Muscle of arm (tissue), 12 donors: ENCODE measurements around the gene ILKAP. TPM values are rescaled to one million over a fixed set of nuclear protein-coding genes. Genes with fewer than 3 reads are reported as not detected.
A peak's percentile ranks its signal among the peaks of the same experiment; 100 is the strongest.

Experiments used
- DNase-seq: peaks from one replicate; pipeline ENCODE4 v3.0.0-alpha.2; 2013
- polyA plus RNA-seq, 12 donors: library from polyadenylated mRNA; unstranded; fragments of 120-200 nt; gene quantifications; one replicate each; pipeline ENCODE4 v1.2.1, GENCODE V29; 2013; ENCODE audit not compliant: insufficient read length in 12 of 12

ILKAP gene
- polyA plus RNA-seq, 12 donors: 30.9 to 62.5 (median 36.2) TPM; not detected in 1

DNA sequence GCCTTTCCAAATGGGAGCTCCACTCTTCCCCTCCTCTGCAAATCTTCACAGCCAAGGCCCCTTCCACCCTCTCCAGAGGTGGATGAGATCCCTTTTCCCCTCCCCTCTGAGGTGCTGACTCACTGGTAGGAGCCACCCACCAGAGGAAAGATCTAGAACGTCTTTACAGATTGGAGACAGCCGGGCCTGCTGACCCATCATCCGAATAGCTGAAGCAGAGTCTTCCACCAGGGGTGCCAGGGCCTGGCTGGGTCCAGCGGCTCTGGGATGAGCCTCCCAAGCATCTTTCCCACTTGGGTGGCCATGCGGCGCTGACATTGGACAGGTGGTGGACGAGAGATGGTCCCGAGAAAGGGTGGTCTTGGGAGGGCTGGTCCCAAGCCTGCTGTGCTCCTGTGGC is 35.7 kb downstream of the ILKAP start:
- no peak for DNase-seq

DNA sequence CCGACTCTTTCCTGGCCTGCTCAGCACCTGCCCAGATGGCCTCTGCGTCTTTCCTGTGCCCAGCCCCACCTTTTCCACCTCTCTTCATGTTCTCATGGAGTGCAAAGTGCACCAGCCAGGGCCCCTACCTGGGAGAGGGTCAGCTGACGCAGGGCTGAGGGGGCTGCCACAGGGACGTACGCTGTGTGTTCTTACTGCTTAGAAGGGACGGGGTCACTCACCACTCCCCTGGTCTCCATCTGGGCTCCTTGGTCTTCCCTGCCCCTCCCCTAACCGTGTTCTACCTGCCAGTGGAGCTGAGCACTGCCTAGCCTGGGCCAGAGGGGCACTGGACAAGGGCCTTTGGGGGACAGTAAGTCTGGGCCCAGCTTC is 36.2 kb downstream of the ILKAP start:
- no peak for DNase-seq

DNA sequence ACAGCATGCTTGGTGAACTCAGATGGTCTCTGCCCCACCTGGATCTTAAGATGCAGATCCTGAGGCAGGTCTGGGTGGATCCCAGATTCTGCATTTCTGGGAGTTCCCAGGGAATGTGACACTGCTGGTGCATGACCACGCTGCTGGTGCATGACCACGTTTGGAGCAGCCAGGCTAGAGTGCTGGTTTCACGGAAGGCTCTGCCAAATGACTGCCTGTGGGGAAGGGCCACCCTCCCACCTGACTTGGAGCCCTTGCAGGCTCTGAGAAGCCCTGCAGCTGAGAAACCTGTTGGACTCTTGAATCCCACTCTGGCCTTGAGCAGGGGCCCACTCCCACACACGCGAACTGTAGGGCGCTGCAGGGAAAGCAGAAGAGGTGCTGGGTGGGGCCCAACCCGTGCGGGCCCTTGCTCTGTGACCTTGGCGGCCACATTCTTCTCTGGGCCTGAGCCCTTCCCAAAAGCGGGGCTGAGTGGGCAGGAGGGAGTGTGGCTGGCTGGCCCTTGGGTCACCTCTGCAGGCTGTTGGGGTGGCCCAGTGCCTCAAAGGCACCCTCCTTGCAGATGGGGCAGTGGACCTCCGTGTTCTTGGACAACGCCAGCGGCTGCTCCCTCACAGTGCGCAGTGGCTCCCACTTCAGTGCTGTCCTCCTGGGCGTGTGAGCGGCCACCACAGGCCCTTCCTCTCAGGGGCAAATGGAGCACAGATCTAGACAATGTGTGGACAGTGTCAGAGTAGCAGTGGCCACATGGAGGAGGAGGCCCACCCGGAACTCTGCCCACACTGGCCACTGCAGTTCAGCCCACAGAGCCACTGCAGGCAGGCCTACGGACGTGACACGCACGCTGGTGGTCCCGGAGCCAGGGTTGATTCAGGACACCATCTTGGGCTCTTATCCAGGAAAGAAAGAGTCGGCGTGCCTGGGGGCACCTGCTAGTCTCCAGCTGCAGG is 36.8 kb downstream of the ILKAP start:
- no peak for DNase-seq

DNA sequence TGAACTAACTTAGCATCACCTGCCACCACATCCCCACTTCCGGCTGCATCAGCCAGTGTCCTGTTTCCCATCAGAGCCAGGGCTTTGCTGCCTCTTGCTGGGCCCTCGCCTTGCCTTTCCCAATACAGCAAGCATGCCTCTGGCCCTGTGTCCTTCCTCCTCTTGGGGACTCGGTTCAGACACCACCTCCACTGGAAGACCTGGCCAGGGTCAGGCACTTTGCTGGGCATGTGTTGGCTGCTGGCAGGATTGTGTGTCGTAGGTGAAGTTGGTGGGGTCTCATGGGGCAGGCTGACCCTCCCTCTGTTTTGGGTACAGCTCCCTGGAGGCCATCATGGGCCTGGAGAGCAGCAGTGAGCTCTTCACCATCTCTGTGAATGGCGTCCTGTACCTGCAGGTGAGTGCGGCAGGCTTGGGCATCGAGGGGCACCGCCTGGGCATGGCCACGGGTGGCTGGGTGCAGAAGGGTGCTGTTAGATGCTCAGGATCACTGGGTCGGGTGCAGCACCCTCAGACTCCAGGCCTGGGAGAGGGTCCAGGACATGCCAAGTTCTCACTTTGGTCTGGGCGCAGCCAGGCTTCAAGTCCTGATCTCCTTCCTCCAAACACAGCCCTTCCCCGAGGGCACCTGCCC is 38.1 kb downstream of the ILKAP start:
- DNase-seq: no peak

DNA sequence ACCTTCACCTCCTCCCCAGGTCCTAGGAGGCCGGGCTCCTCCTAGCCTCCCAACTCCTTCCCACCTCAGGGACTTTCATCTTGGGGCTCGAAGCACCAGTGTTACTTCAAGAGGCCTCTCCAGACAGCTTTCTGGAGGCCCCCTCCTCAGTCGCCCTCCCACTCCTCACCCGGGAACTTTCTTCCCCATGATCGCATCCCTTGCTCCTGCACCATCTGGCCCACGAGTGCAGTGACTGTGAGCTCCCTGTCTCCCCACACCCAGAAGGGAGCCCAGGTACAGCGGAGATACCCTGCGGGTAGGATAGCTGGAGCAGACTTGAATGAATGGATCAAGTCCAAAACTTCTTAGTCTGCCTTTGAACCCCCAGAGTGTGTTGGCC is 38.6 kb downstream of the ILKAP start:
- no peak for DNase-seq

DNA sequence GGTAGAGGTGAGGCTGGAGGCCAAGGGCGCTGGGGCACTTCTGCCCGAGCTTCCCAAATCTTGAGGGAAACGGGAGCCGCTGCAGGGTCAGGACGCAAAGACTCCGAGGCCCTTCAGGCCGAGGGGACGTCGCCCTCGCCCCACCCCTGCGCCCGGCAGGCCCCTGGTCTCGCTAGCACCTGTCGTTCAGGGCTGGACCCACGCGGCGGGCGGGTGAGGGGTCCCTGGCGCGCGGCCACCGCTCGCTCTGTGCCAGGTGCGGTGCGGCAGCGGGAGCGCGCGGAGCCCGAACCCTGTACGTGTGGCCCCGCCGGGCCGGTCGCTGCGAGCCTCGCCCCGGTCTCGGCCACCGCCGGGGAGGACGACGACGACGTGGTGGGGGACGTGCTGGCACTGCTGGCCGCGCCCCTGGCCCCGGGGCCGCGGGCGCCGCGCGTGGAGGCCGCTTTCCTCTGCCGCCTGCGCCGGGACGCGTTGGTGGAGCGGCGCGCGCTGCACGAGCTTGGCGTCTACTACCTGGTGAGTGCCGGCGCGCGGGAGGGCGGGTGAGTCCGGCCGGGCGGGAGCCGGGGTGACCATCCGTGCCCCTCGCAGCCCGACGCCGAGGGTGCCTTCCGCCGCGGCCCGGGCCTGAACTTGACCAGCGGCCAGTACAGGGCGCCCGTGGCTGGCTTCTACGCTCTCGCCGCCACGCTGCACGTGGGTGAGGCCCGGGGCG is 39.9 kb downstream of the ILKAP start:
- DNase-seq: no peak

DNA sequence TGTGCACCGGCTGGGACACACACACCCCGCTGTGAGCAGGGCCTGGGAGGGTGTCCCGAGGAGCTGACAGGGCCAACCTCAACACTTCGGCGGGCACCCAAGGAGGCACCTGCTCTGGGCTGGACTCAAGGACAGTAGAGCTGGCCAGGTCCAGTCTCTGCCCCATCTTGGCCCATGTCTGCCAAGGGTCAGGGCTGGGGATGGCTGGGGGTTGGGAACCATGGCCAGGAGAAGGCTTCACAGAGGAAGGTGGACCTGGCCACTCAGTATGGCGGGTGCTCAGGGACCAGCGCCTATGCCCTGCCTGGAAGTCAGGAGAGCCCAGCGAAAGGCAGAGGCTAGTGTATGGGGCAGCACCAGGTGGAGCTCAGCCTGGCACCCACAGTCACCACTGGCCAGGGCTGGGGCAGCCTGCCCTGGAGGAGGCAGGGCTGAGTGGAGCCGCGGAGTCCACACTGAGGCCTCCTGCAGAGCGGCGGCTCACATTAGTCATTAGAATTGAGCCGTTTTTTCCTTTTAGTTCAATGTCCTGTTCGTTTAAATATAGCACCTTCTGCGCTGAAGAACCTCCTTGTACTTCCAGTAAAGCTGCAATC is 40.6 kb downstream of the ILKAP start:
- DNase-seq: no peak

DNA sequence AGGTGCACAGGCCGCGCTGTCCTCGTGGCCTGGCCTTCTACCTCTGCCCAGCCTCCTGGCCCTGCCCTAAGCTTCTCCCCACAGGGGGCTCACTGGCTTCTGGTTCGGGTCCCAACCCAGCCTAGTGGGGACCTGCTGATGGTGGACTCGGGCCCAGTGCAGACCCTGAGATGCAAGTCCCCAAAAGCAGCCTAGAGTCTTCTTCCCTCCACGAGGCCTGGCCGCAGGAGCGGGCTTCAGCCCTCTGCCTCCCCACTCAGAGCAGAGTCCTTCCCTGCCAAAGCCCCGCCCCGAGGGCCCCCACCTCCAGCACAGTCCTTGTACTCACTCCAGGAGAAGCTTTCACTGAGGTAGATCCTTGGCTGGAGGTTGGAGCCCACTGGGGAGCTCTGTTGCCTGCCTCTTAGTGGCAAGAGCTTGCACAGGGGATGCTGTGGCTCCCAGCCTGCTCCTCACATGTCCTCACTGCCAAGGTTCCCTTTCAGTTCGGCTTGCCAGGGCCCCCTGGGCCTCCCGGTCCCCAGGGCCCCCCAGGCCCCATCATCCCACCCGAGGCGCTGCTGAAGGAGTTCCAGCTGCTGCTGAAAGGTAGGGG is 41.1 kb downstream of the ILKAP start:
- no peak for DNase-seq

DNA sequence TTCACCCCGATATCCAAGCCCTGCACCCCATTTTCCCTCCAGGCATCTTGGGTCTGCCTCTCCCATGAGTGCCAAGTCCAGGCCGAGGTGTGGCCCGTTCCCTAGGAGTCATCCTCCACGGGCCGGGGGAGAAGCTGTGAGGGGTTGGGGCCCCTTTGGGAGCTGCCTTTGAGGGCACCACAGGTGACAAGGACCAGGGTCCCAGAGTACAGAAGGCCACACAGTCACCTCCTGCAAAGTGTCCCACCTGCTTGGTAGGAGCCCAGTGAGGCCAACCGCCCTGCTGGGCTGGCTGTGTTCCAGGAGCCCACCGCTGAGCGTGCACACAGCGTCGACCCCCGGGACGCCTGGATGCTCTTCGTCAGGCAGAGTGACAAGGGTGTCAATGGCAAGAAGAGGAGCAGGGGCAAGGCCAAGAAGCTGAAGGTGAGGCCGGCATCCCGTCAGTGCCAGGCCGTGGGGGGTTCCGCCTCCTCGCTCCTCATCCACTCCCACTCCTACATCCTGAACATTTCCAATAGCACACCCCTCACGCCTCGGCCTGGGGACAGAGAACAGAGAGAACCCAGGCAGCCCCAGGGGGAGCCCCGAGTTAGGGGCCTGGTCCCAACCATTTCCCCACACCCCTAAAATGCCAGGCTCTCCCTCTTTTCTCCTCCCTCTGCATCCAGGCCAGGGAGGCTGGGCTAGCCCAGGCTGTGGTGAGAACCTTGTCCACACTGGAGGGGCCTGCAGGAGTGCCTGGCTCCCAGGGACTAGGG is 42.0 kb downstream of the ILKAP start:
- DNase-seq: no peak

DNA sequence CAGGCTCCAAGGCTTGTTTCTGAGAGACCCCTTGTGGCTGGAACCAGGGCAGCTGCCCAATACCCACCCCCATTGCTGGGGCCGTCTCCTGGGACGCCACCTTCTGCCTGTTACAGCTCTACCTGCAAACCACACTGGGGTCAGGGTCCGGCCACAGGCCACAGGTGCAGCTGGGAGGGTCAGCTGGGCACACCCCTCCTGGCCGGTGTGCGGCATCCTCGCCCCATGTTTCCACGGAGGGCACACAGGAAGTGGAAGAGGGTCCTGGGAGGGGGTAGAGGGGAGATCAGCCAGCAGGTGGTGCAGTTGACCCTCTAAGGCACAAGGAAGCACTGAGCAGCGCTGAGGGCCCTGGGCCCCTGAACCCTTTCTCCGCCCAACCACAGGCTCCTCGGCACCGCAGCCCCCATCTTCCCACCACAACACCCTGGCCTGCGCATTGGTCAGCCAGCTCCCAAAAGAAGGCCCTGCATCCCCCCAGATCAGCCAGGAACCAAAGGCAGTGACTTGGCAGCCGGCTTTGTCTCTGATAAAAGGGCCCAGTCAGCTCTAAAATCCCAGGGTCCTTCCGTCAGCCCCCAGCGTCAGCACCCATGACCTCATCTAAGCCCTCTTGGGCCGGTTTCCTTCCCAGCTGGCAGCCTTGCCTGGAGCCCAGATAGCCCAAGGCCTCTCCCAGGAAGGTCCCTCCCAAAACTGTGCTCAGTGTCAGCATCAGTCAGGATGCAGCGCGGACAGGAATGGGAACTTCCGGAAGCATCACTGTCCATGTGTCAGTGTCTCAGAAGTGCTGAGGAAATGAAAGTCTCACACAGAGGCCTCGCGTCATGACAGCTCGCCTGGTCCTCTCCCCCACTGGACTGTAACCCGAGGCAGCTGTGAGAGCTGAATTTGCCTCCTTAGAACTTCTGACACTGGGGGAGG is 43.0 kb downstream of the ILKAP start:
- no peak for DNase-seq

DNA sequence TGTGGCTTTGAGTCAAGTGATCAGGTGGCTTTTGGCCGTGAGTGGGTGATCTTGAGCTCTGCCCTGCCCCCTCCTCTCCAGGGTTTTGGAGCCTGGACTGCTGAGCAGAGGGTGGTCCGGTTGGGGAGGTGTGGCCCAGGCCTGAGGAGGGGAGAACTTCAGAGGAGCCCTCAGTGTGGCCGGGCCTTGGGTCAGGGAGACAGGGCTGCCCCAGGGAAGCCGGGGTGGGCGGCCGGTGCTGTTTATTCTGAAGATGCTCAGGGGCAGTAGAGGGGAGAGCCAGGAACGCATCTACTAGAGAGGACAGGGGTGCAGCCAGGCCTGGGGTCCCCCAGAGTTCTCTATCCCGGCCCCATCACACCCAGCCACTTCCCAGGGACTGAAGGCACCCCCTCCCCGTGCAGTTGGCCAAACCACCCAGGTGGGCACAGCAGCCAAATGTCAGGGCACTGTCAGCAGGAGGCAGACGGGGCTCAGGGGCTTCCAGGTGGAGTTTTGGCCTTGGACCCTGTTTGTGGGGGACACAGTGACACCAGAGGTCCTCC is 43.8 kb downstream of the ILKAP start:
- no peak for DNase-seq

DNA sequence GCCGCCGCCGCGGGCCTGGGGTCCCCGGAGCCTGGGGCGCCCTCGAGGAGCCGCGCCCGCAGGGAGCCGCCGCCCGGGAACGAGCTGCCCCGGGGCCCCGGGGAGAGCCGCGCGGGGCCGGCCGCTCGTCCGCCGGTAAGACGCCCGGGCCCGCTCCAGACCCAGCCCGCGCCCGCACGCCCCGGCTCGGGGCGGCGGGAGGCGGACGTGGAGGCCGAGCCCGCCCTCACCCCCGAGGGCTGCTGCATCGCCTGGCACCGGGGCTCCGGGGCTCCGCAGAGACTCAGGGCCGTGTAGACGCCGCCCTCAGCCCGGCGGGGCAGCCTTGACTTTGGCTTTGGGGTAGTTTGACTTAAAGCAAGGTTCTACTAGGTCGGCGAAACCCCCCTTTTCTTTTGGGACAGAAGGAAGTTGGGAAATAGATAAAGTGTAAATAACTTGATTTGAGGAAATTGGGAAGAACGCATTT is 44.4 kb downstream of the ILKAP start:
- DNase-seq: no peak

DNA sequence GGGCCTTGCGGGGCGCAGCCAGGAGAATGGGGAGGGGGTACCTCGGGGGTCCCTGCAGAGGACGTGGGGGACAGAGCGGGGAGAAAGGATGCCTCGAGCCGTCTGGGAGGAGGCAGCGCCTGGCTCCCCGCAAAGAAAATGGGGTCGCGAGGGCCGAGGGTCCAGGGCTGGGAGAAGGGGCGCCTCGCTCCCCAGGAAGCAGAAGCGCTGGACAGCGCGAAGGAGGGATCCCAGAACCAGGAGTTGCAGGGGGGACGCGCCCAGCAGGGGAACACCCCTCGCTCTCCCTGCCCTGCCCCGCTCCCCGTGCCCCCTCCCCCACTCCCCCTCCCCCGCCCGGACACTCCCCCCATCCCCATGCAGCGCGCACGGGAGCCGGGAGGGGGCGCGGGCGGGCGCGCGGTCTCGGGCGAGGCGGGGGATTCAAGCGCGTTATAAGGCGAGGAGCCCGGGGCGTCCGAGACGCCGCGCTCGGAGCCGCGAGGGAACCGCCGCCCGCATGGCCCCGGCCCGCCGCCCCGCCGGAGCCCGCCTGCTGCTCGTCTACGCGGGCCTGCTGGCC is 44.9 kb downstream of the ILKAP start, which contains the start of gene ERFE:
ERFE (plus strand) TSS at position 462 of the 562 bp plus-strand sequence; CDS start at position 500, 38 bp downstream.
- DNase-seq: peak; percentile 29

DNA sequence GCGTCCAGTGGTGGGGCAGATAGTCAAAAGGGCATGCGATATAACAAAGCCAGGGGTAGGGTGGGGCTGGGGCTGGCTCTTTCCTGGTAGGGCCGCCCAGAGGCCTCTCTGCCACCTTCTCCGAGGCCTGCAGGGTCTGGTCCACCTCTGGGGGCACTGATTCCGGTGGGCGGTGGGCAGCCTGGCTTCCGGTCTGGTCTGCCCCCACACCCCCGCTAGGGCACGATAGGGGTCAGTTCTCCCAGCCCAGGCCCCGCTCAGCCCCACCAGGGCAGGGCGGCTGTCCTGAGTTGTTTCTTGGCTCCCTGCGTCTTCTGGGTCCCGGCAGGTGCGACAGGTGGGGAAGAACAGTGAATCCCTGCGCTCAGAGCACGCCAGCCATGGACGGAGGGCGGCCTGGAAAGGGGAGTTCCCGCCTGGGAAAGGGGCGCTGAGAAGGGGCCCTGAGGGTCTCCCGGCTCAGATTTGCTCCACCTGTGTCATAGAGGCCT is 45.4 kb downstream of the ILKAP start:
- DNase-seq: no peak

DNA sequence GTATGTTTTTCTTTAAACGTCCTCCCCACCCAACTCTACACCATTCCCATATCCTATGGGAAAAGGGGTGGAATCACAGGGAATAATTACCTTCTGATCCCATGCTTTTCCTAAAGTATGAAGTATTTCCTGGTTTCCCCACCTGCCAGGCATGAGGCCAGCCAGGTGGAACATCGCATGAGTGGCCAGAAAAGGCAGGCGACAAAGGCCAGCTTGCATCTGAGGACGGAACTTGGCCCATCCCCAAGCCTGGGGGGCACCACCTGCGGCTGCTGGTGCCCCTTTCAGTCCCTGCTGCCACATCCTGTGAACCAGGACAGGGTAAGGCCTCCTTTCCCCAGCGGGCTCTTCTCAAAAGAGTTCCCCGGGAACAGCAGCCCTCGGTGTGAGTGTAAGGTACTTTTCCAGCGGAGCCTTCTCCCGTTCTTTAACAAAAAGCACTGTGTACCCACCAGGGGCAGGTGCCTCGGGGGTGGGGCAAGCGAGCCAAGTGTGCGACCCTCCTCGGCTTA is 45.9 kb downstream of the ILKAP start:
- no peak for DNase-seq

DNA sequence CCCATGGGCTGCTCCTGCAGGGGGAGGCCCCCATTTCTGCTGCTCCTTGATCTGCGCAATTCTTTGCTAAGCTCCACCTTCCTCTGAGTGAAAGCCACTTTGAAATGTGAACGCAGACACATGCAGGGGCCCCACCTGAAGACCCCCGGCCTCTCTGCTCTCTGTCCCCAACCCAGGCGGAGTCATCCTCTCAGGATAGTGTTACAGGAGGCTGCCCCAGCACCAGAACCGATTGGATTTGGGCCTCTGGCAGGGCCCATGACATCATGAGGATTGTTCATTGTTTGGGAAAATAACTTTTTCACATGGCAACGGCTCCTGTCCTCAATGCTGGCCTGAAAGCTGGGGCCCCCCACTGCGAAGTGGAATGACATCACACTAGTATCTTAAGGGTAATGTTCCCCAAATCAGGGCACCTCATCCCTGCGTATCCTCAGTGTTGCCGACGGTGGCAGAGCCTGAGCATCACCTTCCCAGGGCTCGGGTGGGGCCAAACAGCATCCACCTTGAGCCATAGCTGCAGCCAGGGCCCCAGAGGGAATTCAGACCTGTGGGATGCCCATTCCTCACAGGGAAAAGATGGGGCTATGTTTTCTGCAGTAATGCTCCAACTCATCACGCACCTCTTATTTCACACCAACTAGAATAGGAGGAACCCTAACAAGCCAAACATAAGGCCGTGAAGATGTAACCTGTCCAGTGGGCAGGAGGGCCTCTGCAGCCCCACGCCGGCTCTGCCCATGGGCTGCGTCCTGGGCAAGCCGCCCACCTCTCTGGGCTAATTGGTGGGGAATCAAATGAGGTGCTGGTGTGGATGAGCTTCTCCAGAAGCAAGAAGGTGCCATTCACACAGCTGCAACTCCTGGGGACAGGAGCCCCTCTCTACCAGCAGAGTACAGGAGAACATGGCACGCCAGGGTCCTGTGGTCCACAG is 47.5 kb downstream of the ILKAP start:
- no peak for DNase-seq

DNA sequence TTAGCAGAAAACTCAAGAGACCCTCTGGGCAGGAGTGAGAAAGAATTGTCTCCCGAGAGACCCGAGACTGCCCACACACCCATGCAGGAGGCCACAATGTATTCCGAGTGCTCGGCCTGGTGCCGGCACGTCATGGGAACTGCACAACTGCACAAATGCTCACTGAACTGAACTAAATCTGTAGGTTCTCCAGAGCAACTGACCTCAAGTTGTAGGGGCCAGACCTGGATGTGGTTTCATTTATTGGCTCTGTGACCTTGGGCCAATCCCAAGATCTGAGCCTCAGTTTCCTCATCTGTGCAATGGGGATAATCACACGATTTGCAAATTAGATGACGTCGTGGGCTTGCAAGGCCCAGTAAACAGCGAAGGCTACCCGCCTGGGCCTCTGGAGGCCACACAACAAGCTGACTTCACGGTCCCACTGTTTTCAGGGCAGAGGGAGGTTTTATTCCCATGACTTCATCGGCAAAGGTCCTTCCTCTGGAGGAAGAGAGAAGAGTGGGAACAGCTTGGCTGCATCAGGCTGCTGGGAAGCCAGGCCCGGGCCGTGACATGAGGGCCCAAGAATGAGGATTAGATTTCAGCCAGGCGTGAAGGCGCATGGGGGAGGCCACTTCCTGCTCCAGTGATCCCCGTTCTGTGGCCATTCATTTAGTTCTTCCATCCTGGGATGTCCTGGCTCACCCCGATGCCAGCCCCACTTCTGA is 48.3 kb downstream of the ILKAP start:
- DNase-seq: peak; percentile 36
